GM12865 (cell line): ENCODE measurements around the gene PLCB1.
"Not testable (repeated sequence)": the region's sequence is repeated elsewhere in the genome, so short reads cannot be mapped to it uniquely, and the experiment has no call there.

Experiments
- DNase-seq: peaks from one replicate; pipeline ENCODE4 v3.0.0; 2010; ENCODE audit warnings: low read depth
- H3K4me3 ChIP-seq: 2 replicates; pipeline ENCODE4 v1.5.1; 2011; ENCODE audit warnings: mild to moderate bottlenecking, low read depth, low read length, control low read depth
- TF ChIP-seq, protein P1 (sequence below): IDR thresholded peaks from 2 replicates; pipeline ENCODE4 v1.5.1; 2011; ENCODE audit warnings: low read length, control low read depth, low read depth, inconsistent platforms; ENCODE audit not compliant: insufficient read depth; ENCODE audit errors: missing control alignments

Gene PLCB1

DNA sequence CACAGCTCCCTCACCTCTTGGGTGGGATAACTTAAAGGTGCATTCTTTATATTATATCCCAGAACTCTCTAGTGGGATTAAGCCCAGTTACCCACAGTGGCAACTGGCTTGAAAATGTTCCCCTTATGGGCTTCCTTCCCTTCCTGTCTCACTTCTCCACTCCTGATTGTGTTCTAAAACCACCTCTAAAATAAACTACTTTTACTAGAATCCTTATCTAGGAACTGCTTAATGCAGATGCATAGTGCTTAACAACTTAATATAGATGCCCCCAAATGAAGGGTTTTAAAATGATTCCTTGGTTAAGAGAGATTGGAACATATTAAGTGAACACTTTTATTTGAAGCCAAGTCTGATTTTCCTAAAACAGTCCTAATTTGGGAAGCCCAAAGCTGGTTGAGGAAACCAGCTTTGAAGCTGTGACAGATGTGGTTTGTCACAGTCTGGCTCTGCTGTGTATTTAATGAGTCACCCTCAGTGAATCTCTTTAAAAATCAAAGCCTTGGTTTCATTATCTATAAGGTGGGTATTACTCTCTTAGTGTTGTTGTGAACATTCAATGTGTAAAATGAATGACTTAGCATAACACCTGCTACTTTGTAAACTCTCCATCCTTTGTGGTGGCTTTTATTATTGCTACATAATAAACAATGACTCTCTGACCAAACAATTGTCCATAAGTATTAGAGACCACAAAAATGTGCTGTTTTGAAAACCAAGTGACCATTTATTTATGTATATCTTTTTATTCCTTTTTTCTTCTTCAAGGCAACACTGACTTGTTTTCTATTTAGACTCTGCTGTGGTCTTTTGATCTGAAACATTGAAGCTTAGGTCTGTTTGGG is 24.4 kb downstream of the PLCB1 start:
- TF ChIP-seq, protein P1, sequence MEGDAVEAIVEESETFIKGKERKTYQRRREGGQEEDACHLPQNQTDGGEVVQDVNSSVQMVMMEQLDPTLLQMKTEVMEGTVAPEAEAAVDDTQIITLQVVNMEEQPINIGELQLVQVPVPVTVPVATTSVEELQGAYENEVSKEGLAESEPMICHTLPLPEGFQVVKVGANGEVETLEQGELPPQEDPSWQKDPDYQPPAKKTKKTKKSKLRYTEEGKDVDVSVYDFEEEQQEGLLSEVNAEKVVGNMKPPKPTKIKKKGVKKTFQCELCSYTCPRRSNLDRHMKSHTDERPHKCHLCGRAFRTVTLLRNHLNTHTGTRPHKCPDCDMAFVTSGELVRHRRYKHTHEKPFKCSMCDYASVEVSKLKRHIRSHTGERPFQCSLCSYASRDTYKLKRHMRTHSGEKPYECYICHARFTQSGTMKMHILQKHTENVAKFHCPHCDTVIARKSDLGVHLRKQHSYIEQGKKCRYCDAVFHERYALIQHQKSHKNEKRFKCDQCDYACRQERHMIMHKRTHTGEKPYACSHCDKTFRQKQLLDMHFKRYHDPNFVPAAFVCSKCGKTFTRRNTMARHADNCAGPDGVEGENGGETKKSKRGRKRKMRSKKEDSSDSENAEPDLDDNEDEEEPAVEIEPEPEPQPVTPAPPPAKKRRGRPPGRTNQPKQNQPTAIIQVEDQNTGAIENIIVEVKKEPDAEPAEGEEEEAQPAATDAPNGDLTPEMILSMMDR: no peak
- peak; percentile 32 for DNase-seq
- H3K4me3 ChIP-seq: no peak overlapping the region

DNA sequence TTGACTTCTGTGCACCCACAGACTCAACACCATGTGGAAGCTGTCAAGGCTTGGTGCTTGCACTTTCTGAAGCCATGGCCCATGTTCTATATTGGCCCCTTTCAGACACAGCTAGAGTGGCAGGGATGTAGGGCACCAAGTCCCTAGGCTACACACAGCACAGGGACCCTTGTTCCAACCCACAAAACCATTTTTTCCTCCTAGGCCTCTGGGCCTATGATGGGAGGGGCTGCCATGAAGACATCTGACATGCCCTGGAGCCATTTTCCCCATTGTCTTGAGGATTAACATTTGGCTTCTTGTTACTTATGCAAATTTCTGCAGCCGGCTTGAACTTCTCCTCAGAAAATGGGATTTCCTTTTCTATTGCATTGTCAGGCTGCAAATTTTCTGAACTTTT is 27.2 kb downstream of the PLCB1 start:
- not testable (repeated sequence) for H3K4me3 ChIP-seq, DNase-seq

DNA sequence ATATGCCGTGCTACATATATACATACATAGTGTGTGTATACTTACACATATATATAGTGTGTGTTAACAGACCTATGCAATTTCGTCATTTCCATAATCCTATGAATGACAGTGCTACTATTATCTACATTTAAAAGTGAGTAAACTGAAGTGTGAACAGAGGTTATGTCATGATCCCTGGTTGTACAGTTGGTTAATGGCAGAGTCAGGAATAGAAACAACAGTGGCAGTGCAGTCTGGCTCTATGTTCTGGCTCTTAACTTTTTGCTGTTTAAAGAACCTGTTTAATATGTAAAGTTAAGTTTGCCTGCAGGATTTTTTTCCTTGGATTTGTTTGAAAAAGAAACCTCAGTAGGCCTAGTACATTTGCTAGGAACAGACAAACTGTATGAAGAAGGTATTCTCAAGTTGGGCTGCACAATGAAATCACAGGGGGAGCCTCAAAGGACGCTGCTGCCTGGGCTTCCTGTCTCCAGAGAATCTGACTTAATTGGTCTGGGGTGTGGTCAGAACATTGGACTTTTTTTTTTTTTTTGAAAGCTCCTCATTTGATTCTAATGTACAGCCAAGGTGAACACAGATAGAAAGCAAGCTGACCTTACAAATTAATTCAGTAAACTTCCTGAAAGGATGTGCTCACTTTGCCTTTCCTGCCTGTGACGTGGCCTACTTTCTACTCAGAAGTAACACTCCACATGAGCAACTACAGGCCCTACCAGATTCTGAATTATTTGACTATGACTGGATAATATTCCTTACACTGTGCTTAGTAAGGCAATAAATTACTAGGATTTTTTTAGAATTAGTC is 29.4 kb downstream of the PLCB1 start:
- TF ChIP-seq, protein P1: no peak
- peak; percentile 1 for DNase-seq
- no peak overlapping the region for H3K4me3 ChIP-seq

DNA sequence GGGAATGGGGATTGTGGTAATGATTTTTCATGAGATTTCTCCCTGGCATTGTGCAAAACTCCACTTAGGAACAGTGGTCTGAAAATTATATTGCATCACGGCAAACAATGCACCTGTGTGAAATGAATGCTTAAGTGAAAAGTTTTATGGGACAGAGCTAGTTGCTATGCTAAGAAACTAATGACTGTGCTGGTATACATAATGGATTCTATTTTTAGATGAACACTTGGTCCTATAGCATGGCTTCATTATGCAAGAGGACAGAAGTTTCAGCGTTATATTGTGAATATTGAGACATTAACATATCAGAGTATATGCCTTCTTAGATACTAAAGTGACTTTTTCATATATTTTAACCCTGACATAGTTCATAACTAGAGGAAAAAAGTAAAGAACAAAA is 30.5 kb downstream of the PLCB1 start:
- H3K4me3 ChIP-seq: no peak overlapping the region
- DNase-seq: no peak
- TF ChIP-seq, protein P1: no peak

DNA sequence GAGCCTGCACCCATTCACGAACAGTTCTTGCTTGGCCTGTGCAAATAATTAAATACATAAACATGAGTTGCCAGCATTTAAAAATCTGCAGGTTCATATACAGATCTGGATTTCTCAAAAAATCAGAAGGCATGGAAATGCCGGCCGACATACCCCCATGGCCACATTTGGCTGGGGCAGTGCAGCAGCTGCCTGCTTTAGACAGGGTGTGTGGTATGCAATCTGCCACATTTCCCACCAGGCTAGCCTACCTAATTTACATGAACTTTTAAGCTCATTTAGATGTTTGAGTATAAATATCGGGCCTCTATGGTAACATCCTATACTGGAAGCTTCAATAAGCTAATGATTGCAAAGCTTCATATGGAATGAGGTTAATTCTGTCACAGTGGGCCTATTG is 31.5 kb downstream of the PLCB1 start:
- no peak for DNase-seq
- no peak overlapping the region for H3K4me3 ChIP-seq
- TF ChIP-seq, protein P1: no peak

DNA sequence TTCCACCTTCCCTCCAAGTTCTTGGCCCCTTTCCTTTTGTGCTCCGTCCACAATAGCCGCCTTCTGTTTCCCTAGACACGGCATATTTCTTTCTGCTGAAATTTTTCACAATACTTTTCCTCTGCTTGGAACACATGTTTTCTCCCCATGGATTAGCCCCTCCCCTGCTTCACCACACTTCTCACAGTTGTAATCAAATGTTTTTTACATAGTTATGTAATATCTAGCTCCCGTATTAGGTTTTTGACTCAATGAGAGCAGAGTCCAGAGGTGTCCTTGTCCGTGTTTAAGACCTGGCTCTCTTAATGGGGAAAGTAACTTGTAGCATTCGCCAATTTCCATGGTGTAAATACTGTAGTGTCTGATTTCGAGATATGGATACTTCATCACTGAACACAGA is 34.7 kb downstream of the PLCB1 start:
- H3K4me3 ChIP-seq: no peak overlapping the region
- DNase-seq: no peak

DNA sequence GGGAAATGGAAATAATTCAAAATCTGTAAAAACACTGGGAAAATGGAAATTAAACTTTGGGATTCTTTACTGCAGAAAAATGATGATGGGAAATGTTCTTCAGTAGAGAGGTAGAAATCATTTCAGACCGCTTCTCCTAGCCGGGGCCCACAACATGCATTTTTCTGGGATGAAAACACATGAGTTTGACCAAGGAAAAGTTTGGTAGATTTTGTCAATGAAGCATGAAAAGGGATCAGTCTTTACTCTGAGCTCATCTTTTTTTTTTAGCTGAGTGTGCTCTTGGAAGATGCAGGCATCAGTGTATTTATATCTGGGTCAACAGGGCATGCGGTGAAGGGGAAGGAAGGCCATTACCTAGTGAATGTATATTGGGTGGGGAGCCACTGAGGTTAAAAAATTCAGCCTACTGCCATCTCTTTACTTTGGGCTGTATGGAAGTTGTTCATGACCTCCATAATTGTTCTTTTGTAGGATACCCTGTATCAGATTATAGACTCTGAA is 36.8 kb downstream of the PLCB1 start:
- H3K4me3 ChIP-seq: no peak overlapping the region
- no peak for DNase-seq
- TF ChIP-seq, protein P1: no peak

More for the DNA sequence above, 34.7 kb downstream of the PLCB1 start:
- TF ChIP-seq, protein P1: no peak
